ENCODE measurements around the gene TRERF1.

DNA sequence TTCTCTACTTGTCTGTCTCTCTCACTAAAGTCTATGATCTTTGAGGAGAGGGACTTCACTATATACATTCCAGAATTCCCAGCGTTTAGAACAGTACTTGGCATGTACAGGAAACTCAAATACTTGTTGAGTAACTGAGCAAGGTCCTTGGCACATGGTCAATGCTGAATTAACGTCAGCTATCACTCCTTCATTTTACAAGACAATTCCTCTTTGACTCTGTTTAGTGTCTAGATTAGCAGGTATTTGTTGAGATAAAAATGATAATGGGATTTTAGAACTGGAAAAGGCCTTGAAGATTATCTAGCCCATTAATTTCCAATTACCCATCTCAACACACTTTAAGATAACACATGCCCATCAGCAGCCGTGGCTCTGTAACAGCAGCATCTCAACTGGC lies 250.3 kb downstream of the TRERF1 start:
- TF ChIP-seq, protein P1, sequence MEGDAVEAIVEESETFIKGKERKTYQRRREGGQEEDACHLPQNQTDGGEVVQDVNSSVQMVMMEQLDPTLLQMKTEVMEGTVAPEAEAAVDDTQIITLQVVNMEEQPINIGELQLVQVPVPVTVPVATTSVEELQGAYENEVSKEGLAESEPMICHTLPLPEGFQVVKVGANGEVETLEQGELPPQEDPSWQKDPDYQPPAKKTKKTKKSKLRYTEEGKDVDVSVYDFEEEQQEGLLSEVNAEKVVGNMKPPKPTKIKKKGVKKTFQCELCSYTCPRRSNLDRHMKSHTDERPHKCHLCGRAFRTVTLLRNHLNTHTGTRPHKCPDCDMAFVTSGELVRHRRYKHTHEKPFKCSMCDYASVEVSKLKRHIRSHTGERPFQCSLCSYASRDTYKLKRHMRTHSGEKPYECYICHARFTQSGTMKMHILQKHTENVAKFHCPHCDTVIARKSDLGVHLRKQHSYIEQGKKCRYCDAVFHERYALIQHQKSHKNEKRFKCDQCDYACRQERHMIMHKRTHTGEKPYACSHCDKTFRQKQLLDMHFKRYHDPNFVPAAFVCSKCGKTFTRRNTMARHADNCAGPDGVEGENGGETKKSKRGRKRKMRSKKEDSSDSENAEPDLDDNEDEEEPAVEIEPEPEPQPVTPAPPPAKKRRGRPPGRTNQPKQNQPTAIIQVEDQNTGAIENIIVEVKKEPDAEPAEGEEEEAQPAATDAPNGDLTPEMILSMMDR (conservative IDR thresholded peaks at IDR 0.05; ENCODE audit: low read depth, low read length), result no peak
- TF ChIP-seq RFX5 (IDR thresholded peaks at IDR 0.05; ENCODE audit: low read depth, low read length) (no peak), CHD1 (IDR thresholded peaks at IDR 0.05; ENCODE audit: low read depth, low read length) (no peak), FOS (IDR thresholded peaks at IDR 0.05; ENCODE audit: low read depth, low read length) (no peak), POLR2A (IDR thresholded peaks at IDR 0.05; ENCODE audit: low read depth, low read length) (no peak), CEBPB (IDR thresholded peaks at IDR 0.05; ENCODE audit: low read depth, low read length) (no peak)
- TF ChIP-seq, protein P2, sequence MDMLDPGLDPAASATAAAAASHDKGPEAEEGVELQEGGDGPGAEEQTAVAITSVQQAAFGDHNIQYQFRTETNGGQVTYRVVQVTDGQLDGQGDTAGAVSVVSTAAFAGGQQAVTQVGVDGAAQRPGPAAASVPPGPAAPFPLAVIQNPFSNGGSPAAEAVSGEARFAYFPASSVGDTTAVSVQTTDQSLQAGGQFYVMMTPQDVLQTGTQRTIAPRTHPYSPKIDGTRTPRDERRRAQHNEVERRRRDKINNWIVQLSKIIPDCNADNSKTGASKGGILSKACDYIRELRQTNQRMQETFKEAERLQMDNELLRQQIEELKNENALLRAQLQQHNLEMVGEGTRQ (IDR thresholded peaks at IDR 0.05; ENCODE audit: low read depth, low read length), result no peak

All from IMR-90 (cell line).